Esophagus squamous epithelium (tissue), 5 donors: Measurements from ENCODE around the gene CD68. TPM values are rescaled to one million over a fixed set of nuclear protein-coding genes. Genes with fewer than 3 reads are reported as not detected.

Source experiments
- DNase-seq: peaks from one replicate; lab custom pipeline; 2025; lab: John Stamatoyannopoulos, UW
- H3K27ac ChIP-seq, 4 donors: fragments of 200-600 bp; sonication (generic); one replicate each; pipeline ENCODE4 v1.5.1; 2016 to 2019; ENCODE audit warnings: mild to moderate bottlenecking in 1 of 4
- H3K27me3 ChIP-seq, 4 donors: fragments of 200-600 bp; sonication (generic); 1 replicate in 3 of 4; 2 replicates in 1 of 4; pipeline versions ENCODE4 v1.5.1 to v1.6.0; 2017 to 2021; ENCODE audit warnings: antibody characterized with exemption in 1 of 4
- H3K36me3 ChIP-seq, 3 donors: fragments of 200-600 bp; sonication (generic); one replicate each; pipeline ENCODE4 v1.5.1; 2016 to 2019
- H3K4me1 ChIP-seq, 3 donors: fragments of 200-600 bp; sonication (generic); one replicate each; pipeline ENCODE4 v1.5.1; 2017 to 2019
- H3K4me3 ChIP-seq, 4 donors: fragments of 200-600 bp; sonication (generic); 1 replicate in 3 of 4; 2 replicates in 1 of 4; pipeline ENCODE4 v1.5.1; 2016 to 2019; ENCODE audit warnings: mild to moderate bottlenecking in 2 of 4, moderate library complexity in 1 of 4
- H3K9me3 ChIP-seq, 3 donors: fragments of 200-600 bp; sonication (generic); one replicate each; pipeline ENCODE4 v1.5.1; 2016 to 2019
- CTCF ChIP-seq, 6 experiments: fragments of 450-650 bp in 4 of 6; fragments of 200-600 bp in 2 of 6; sonication (generic) in 2 of 6; IDR thresholded peaks; one replicate each; pipeline ENCODE4 v1.5.1; 2016 to 2019; ENCODE audit warnings: antibody characterized with exemption in 6 of 6, mild to moderate bottlenecking in 4 of 6, moderate library complexity in 4 of 6
- POLR2A ChIP-seq, 4 donors: fragments of 450-650 bp; IDR thresholded peaks; one replicate each; pipeline ENCODE4 v1.6.1; 2017; ENCODE audit warnings: antibody characterized with exemption in 4 of 4, mild to moderate bottlenecking in 4 of 4, moderate library complexity in 3 of 4
- WGBS, 2 donors: methylation state at CpG; one replicate each; pipeline ENCODE4 v1.1.5; 2018; 5-methylcytosine and 5-hydroxymethylcytosine counted together
- intact Hi-C: fragments of 100-400 bp; cut with DNase I; formaldehyde crosslinking; loops from one replicate; pipeline ENCODE4 v1.15.0; 2022
- total RNA-seq, 4 donors: library from RNA; depleted of rRNA; stranded (reverse); fragments of >200 nt; gene quantifications; one replicate each; pipeline ENCODE4 v1.1.0, GENCODE V29; 2016
- donor health status: DM: yes; HTN: yes; CAD: no.

CD68 gene
- total RNA-seq, 4 donors from 2014 or later = 32.1 to 52.9 (median 45.2) TPM

GRCh38 chr17:7559320-7560171 is 19.9 kb upstream of the CD68 start:
- TF ChIP-seq CTCF (IDR thresholded peaks at IDR 0.05) (no peak), POLR2A (IDR thresholded peaks at IDR 0.05) (no peak)
- Histone ChIP-seq H3K4me1 (peaks cover 44 to 75% (median 58%) of the 10 kb centered on the region in 3 donors), H3K27ac (peak overlapping the region; percentile 94 to 98 (median 96)), H3K4me3 (peak overlapping the region in 3 of 4 donors; percentile 77 to 98 (median 97)), H3K27me3 (no peaks in the 10 kb centered on the region), H3K36me3 (peaks cover 3 to 14% (median 8%) of the 10 kb centered on the region in 3 donors), H3K9me3 (no peaks in the 10 kb centered on the region)
- intact Hi-C loops = loop anchor here (2.0 kb wide), 1 partner anchor 43 kb away; no protein-coding TSS in a partner anchor
- 50 to 56% methylated on average over 15 to 17 of the region's 18 CpGs for WGBS, 2 donors
- DNase-seq = no peak

GRCh38 chr17:7560172-7561027 is 19.0 kb upstream of the CD68 start:
- DNase-seq = no peak
- peak overlapping the region; percentile 94 to 98 (median 96) for H3K27ac ChIP-seq
- no peaks in the 10 kb centered on the region for H3K27me3 ChIP-seq
- peak overlapping the region in 3 of 4 donors; percentile 77 to 98 (median 97) for H3K4me3 ChIP-seq
- H3K36me3 ChIP-seq = peaks cover 7 to 23% (median 16%) of the 10 kb centered on the region in 3 donors
- no peaks in the 10 kb centered on the region for H3K9me3 ChIP-seq
- peaks cover 44 to 82% (median 58%) of the 10 kb centered on the region in 3 donors for H3K4me1 ChIP-seq
- intact Hi-C loops = no loop called here
- TF ChIP-seq CTCF (IDR thresholded peaks at IDR 0.05) (peak; percentile 40 to 79 (median 71)), POLR2A (IDR thresholded peaks at IDR 0.05) (no peak)
- WGBS, 2 donors = 24 to 27% methylated on average over 19 to 22 of the region's 22 CpGs

GRCh38 chr17:7561028-7561575 is 18.3 kb upstream of the CD68 start:
- peak overlapping the region; percentile 77 to 98 (median 94) for H3K4me3 ChIP-seq
- H3K9me3 ChIP-seq = no peaks in the 10 kb centered on the region
- no peaks in the 10 kb centered on the region for H3K27me3 ChIP-seq
- no peak for DNase-seq
- intact Hi-C loops = no loop called here
- 1% methylated on average over 28 to 32 of the region's 32 CpGs for WGBS, 2 donors
- peaks cover 7 to 30% (median 23%) of the 10 kb centered on the region in 3 donors for H3K36me3 ChIP-seq
- H3K27ac ChIP-seq = peak overlapping the region; percentile 94 to 98 (median 96)
- H3K4me1 ChIP-seq = peaks cover 44 to 82% (median 58%) of the 10 kb centered on the region in 3 donors
- no peak for TF ChIP-seq POLR2A (IDR thresholded peaks at IDR 0.05)
- peak; percentile 78 to 98 (median 90) for TF ChIP-seq CTCF (IDR thresholded peaks at IDR 0.05)

- DNase-seq = no peak
- Histone ChIP-seq H3K4me1 (peaks cover 44 to 79% (median 58%) of the 10 kb centered on the region in 3 donors), H3K9me3 (no peaks in the 10 kb centered on the region), H3K27ac (peak within 1 kb of the TSS; percentile 94 to 98 (median 96)), H3K27me3 (no peaks in the 10 kb centered on the region), H3K36me3 (peaks cover 7 to 36% (median 25%) of the 10 kb centered on the region in 3 donors), H3K4me3 (peak within 1 kb of the TSS; percentile 77 to 98 (median 94))
- TF ChIP-seq POLR2A (IDR thresholded peaks at IDR 0.05) = peak in 3 of 4 donors; percentile 29 to 64 (median 52)
- peak in 2 of 6 experiments; percentile 3 to 43 for TF ChIP-seq CTCF (IDR thresholded peaks at IDR 0.05)
- 1 to 3% methylated on average over 10 to 18 of the region's 82 CpGs for WGBS, 2 donors
- intact Hi-C loops = no loop called here
Observed at GRCh38 chr17:7561589-7562207, 17.7 kb upstream of the CD68 start, which contains the start of gene SENP3. Gene SENP3 (plus strand): TSS chr17:7561919. CDS start chr17:7563077, 1,158 bp downstream.
